ENCODE measurements around the gene GSTA4. TPM values are rescaled to one million over a fixed set of nuclear protein-coding genes. Genes with fewer than 3 reads are reported as not detected.

The GSTA4 gene
- total RNA-seq, 1 donor from 2014 or later, result 31.4 TPM

GRCh38 chr6:53032849-53033248 is 37.8 kb upstream of the GSTA4 start:
- Mint-ChIP-seq H3K4me1 (ENCODE audit: low read depth) (peaks cover 31% of the 10 kb centered on the region), H3K9me3 (ENCODE audit: low read depth) (no peaks in the 10 kb centered on the region), H3K27me3 (ENCODE audit: low read depth) (no peaks in the 10 kb centered on the region), H3K27ac (ENCODE audit: unreplicated experiment) (peak overlapping the region; percentile 38), H3K36me3 (ENCODE audit: low read depth) (peaks cover 23% of the 10 kb centered on the region), H3K4me3 (ENCODE audit: unreplicated experiment) (no peak overlapping the region)
- TF ChIP-seq, protein P1, sequence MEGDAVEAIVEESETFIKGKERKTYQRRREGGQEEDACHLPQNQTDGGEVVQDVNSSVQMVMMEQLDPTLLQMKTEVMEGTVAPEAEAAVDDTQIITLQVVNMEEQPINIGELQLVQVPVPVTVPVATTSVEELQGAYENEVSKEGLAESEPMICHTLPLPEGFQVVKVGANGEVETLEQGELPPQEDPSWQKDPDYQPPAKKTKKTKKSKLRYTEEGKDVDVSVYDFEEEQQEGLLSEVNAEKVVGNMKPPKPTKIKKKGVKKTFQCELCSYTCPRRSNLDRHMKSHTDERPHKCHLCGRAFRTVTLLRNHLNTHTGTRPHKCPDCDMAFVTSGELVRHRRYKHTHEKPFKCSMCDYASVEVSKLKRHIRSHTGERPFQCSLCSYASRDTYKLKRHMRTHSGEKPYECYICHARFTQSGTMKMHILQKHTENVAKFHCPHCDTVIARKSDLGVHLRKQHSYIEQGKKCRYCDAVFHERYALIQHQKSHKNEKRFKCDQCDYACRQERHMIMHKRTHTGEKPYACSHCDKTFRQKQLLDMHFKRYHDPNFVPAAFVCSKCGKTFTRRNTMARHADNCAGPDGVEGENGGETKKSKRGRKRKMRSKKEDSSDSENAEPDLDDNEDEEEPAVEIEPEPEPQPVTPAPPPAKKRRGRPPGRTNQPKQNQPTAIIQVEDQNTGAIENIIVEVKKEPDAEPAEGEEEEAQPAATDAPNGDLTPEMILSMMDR (IDR thresholded peaks at IDR 0.05), result no peak
- DNase-seq (ENCODE audit: low spot score), result no peak

DNA sequence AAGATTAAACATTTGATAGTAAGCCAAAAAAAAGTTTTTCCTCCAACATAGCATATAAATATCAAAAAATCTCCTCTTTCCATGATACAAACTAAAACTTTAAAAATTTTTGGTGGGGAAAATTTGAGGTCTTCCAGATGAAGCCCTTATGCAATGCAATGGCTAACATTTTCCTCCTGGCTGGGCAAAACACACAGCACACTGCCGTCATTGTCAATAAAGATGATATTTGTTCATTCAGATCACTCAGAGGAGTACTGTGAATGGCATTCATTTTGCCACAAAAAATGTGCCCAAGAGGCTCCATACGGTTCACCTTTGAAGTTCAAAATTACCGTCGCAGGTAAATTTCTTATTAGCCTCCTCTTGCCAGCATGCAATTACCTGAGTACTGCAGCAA is 36.2 kb upstream of the GSTA4 start:
- no peaks in the 10 kb centered on the region for H3K9me3 Mint-ChIP-seq (ENCODE audit: low read depth)
- no peaks in the 10 kb centered on the region for H3K27me3 Mint-ChIP-seq (ENCODE audit: low read depth)
- peaks cover 20% of the 10 kb centered on the region for H3K36me3 Mint-ChIP-seq (ENCODE audit: low read depth)
- no peak for DNase-seq (ENCODE audit: low spot score)
- H3K27ac Mint-ChIP-seq (ENCODE audit: unreplicated experiment), result no peak overlapping the region
- no peak overlapping the region for H3K4me3 Mint-ChIP-seq (ENCODE audit: unreplicated experiment)
- TF ChIP-seq, protein P1 (IDR thresholded peaks at IDR 0.05), result no peak
- peaks cover 31% of the 10 kb centered on the region for H3K4me1 Mint-ChIP-seq (ENCODE audit: low read depth)

GRCh38 chr6:53029761-53030160 is 34.7 kb upstream of the GSTA4 start:
- Mint-ChIP-seq H3K36me3 (ENCODE audit: low read depth) (peaks cover 22% of the 10 kb centered on the region), H3K27ac (ENCODE audit: unreplicated experiment) (no peak overlapping the region), H3K9me3 (ENCODE audit: low read depth) (no peaks in the 10 kb centered on the region), H3K4me1 (ENCODE audit: low read depth) (peaks cover 21% of the 10 kb centered on the region), H3K4me3 (ENCODE audit: unreplicated experiment) (no peak overlapping the region), H3K27me3 (ENCODE audit: low read depth) (no peaks in the 10 kb centered on the region)
- no peak for DNase-seq (ENCODE audit: low spot score)
- TF ChIP-seq, protein P1 (IDR thresholded peaks at IDR 0.05), result no peak

GRCh38 chr6:53029257-53029656 is 34.2 kb upstream of the GSTA4 start:
- peaks cover 20% of the 10 kb centered on the region for H3K36me3 Mint-ChIP-seq (ENCODE audit: low read depth)
- no peak overlapping the region for H3K4me3 Mint-ChIP-seq (ENCODE audit: unreplicated experiment)
- H3K27me3 Mint-ChIP-seq (ENCODE audit: low read depth), result no peaks in the 10 kb centered on the region
- TF ChIP-seq, protein P1 (IDR thresholded peaks at IDR 0.05), result no peak
- no peaks in the 10 kb centered on the region for H3K9me3 Mint-ChIP-seq (ENCODE audit: low read depth)
- no peak for DNase-seq (ENCODE audit: low spot score)
- no peak overlapping the region for H3K27ac Mint-ChIP-seq (ENCODE audit: unreplicated experiment)
- peaks cover 19% of the 10 kb centered on the region for H3K4me1 Mint-ChIP-seq (ENCODE audit: low read depth)

- peaks cover 22% of the 10 kb centered on the region for H3K36me3 Mint-ChIP-seq (ENCODE audit: low read depth)
- DNase-seq (ENCODE audit: low spot score), result no peak
- no peaks in the 10 kb centered on the region for H3K27me3 Mint-ChIP-seq (ENCODE audit: low read depth)
- TF ChIP-seq, protein P1 (IDR thresholded peaks at IDR 0.05), result no peak
- H3K9me3 Mint-ChIP-seq (ENCODE audit: low read depth), result no peaks in the 10 kb centered on the region
- no peak overlapping the region for H3K4me3 Mint-ChIP-seq (ENCODE audit: unreplicated experiment)
- no peak overlapping the region for H3K27ac Mint-ChIP-seq (ENCODE audit: unreplicated experiment)
- peaks cover 11% of the 10 kb centered on the region for H3K4me1 Mint-ChIP-seq (ENCODE audit: low read depth)
Measured at GRCh38 chr6:53028467-53028866, 33.4 kb upstream of the GSTA4 start.
